Neuronal stem cell (in vitro differentiated cells): ENCODE measurements around the gene APMAP. TPM values are rescaled to one million over a fixed set of nuclear protein-coding genes. Genes with fewer than 3 reads are reported as not detected.

Experiments
- DNase-seq: peaks from one replicate; pipeline ENCODE4 v3.0.0-alpha.2; 2013; ENCODE audit warnings: low spot score
- H2AFZ ChIP-seq: one replicate; pipeline ENCODE4 v1.6.1; 2013; ENCODE audit warnings: mild to moderate bottlenecking, low read length, inconsistent platforms
- H2AK5ac ChIP-seq: 2 replicates; pipeline ENCODE4 v1.6.1; 2013; ENCODE audit warnings: low read depth, mild to moderate bottlenecking, inconsistent platforms, low read length, moderate library complexity, mixed read lengths
- H2BK120ac ChIP-seq: 2 replicates; pipeline ENCODE4 v1.6.1; 2013; ENCODE audit warnings: low read depth, mild to moderate bottlenecking, inconsistent platforms, low read length, moderate library complexity, mixed read lengths
- H2BK12ac ChIP-seq: one replicate; pipeline ENCODE4 v1.6.1; 2013; ENCODE audit warnings: low read length, inconsistent platforms
- H2BK15ac ChIP-seq: 2 replicates; pipeline ENCODE4 v1.6.1; 2013; ENCODE audit warnings: mild to moderate bottlenecking, low read length, inconsistent platforms, mixed read lengths
- H2BK5ac ChIP-seq: one replicate; pipeline ENCODE4 v1.6.1; 2013; ENCODE audit warnings: inconsistent platforms, mild to moderate bottlenecking, low read length, moderate library complexity
- H3K14ac ChIP-seq: one replicate; pipeline ENCODE4 v1.6.1; 2013; ENCODE audit warnings: low read length, inconsistent platforms
- H3K18ac ChIP-seq: 2 replicates; pipeline ENCODE4 v1.6.1; 2013; ENCODE audit warnings: low read length, inconsistent platforms
- H3K23ac ChIP-seq: 2 replicates; pipeline ENCODE4 v1.6.1; 2013; ENCODE audit warnings: low read depth, mild to moderate bottlenecking, mixed read lengths, low read length, inconsistent platforms; ENCODE audit not compliant: poor library complexity
- H3K27ac ChIP-seq: replicated peaks from 3 replicates; pipeline ENCODE4 v1.5.1; 2013; ENCODE audit warnings: low read length, inconsistent platforms
- H3K27me3 ChIP-seq, 3 experiments: 2 replicates each; pipeline ENCODE4 v1.6.1; 2013; ENCODE audit warnings: low read length in 3 of 3, mild to moderate bottlenecking in 2 of 3, inconsistent platforms in 1 of 3, low read depth in 1 of 3, mixed read lengths in 1 of 3, moderate library complexity in 1 of 3; ENCODE audit not compliant: control insufficient read depth in 3 of 3, insufficient read depth in 3 of 3
- H3K36me3 ChIP-seq, 2 donors: replicated peaks in 1 of 2; 2 replicates each; pipeline ENCODE4 v1.6.1; 2013; ENCODE audit warnings: low read length in 2 of 2; ENCODE audit not compliant: control insufficient read depth in 2 of 2, insufficient read depth in 2 of 2
- H3K4ac ChIP-seq: 2 replicates; pipeline ENCODE4 v1.6.1; 2013; ENCODE audit warnings: inconsistent platforms, mild to moderate bottlenecking, low read length, moderate library complexity
- H3K4me1 ChIP-seq, 2 donors: 1 replicate in 1 of 2; 2 replicates in 1 of 2; pipeline ENCODE4 v1.6.1; 2013; ENCODE audit warnings: low read length in 2 of 2, low read depth in 1 of 2; ENCODE audit not compliant: control insufficient read depth in 2 of 2, insufficient read depth in 1 of 2
- H3K4me2 ChIP-seq: one replicate; pipeline ENCODE4 v1.6.1; 2013; ENCODE audit warnings: mild to moderate bottlenecking, low read length, inconsistent platforms; ENCODE audit not compliant: insufficient read depth, poor library complexity, severe bottlenecking
- H3K4me3 ChIP-seq, 2 donors: 2 replicates each; pipeline ENCODE4 v1.5.1; 2013; ENCODE audit warnings: low read length in 2 of 2, mild to moderate bottlenecking in 2 of 2, inconsistent platforms in 1 of 2, moderate library complexity in 1 of 2
- H3K79me1 ChIP-seq: one replicate; pipeline ENCODE4 v1.6.1; 2013; ENCODE audit warnings: low read depth, mild to moderate bottlenecking, inconsistent platforms, low read length, moderate library complexity
- H3K9ac ChIP-seq: one replicate; pipeline ENCODE4 v1.6.1; 2013; ENCODE audit warnings: mild to moderate bottlenecking, low read depth, low read length, inconsistent platforms; ENCODE audit not compliant: poor library complexity
- H3K9me3 ChIP-seq, 2 donors: replicated peaks in 1 of 2; 2 replicates each; pipeline versions ENCODE3 to v1.6.1; 2013; ENCODE audit warnings: low read length in 2 of 2, mild to moderate bottlenecking in 2 of 2, inconsistent platforms in 1 of 2, low read depth in 1 of 2, mixed read lengths in 1 of 2, moderate library complexity in 1 of 2; ENCODE audit not compliant: control insufficient read depth in 2 of 2, insufficient read depth in 1 of 2
- H4K8ac ChIP-seq: one replicate; pipeline ENCODE4 v1.6.1; 2013; ENCODE audit warnings: low read depth, mild to moderate bottlenecking, inconsistent platforms, low read length, moderate library complexity
- H4K91ac ChIP-seq: one replicate; pipeline ENCODE4 v1.6.1; 2013; ENCODE audit warnings: low read length, low read depth, mild to moderate bottlenecking, inconsistent platforms; ENCODE audit not compliant: poor library complexity
- WGBS, 2 donors: extraction: QIAGEN DNeasy Blood & Tissue Kit; methylation state at CpG; one replicate each; pipeline ENCODE4 v1.1.7; 2013; ENCODE audit warnings: missing lambda C conversion rate in 2 of 2, mixed read lengths in 1 of 2; ENCODE audit not compliant: insufficient read length in 2 of 2, insufficient replicate concordance in 1 of 2; ENCODE audit errors: extremely low coverage in 2 of 2; 5-methylcytosine and 5-hydroxymethylcytosine counted together
- polyA plus RNA-seq, 2 experiments: library from polyadenylated mRNA; stranded (reverse); fragments of 200-250 nt; gene quantifications; one replicate each; pipeline ENCODE4 v1.2.3, GENCODE V29; 2013

APMAP gene, protein sequence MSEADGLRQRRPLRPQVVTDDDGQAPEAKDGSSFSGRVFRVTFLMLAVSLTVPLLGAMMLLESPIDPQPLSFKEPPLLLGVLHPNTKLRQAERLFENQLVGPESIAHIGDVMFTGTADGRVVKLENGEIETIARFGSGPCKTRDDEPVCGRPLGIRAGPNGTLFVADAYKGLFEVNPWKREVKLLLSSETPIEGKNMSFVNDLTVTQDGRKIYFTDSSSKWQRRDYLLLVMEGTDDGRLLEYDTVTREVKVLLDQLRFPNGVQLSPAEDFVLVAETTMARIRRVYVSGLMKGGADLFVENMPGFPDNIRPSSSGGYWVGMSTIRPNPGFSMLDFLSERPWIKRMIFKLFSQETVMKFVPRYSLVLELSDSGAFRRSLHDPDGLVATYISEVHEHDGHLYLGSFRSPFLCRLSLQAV
- polyA plus RNA-seq (2013, experiment 1 of 2): 56.3 TPM
- polyA plus RNA-seq (2013, experiment 2 of 2): 57.5 TPM

DNA sequence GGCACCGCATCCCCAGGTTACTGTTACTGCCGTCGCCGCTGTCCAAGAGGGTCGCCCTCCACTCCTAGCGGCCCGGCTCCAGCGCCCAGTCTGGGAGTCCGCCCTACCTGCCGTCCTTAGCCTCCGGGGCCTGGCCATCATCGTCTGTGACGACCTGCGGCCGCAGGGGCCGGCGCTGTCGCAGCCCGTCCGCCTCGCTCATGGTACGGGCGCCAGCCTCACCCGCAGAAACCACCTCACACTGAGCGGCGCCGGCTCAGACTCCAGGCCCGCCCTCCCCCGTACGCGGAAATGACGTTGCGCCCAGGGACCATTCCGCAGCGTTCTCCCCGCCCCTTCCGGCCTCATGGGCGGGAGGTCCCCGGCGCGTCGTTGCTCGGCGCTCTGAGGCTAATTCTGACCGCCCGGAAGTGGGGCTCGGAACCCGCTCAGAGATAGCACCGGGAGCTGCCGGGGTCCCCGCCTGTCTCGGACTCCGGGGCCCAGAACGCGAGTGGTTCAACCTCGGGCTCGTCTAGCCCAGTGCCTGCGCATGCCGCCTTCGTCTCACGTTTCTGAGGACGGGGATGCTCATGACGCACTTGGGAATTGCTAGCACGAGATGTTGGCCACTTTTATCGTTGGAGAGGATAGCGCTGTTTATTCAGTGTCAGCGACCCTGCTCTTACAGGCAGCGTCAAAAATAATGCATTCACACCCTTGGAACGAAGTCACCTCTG is at the start of gene APMAP:
TSS of gene APMAP (minus strand) at position 265 of the 719 bp plus-strand sequence. CDS start at position 202, 63 bp downstream.
- no CpG with 5 or more reads among the region's 69 CpGs for WGBS, 2 donors
- Histone ChIP-seq H3K4me3 (peak within 1 kb of the TSS; percentile 85 to 95), H4K8ac (no peak within 1 kb of the TSS), H3K23ac (no peak within 1 kb of the TSS), H3K14ac (peak within 1 kb of the TSS; percentile 99), H3K27ac (peak within 1 kb of the TSS; percentile 55), H3K36me3 (peaks cover 2 to 10% of the 10 kb centered on the region in 2 donors), H4K91ac (no peak within 1 kb of the TSS), H3K4ac (no peak within 1 kb of the TSS), H3K4me2 (peak within 1 kb of the TSS; percentile 79), H2BK15ac (no peak within 1 kb of the TSS), H3K18ac (peak within 1 kb of the TSS; percentile 90), H3K79me1 (peaks cover 2% of the 10 kb centered on the region), H3K4me1 (peaks cover 8 to 22% of the 10 kb centered on the region in 2 donors), H2AFZ (peak within 1 kb of the TSS; percentile 97), H2AK5ac (no peak within 1 kb of the TSS), H2BK120ac (no peak within 1 kb of the TSS), H3K9me3 (no peaks in the 10 kb centered on the region), H3K9ac (peak within 1 kb of the TSS; percentile 99), H2BK12ac (no peak within 1 kb of the TSS), H3K27me3 (peaks cover 0 to 8% (median 2%) of the 10 kb centered on the region in 3 experiments), H2BK5ac (no peak within 1 kb of the TSS)
- DNase-seq: peak; percentile 90

GRCh38 chr20:25041813-25042530 is 49.4 kb upstream of the APMAP start:
- Histone ChIP-seq H3K27me3 (peaks cover 0 to 25% (median 0%) of the 10 kb centered on the region in 3 experiments), H4K8ac (no peak overlapping the region), H3K4ac (no peak overlapping the region), H2AFZ (no peak overlapping the region), H3K4me3 (no peak overlapping the region), H3K79me1 (no peaks in the 10 kb centered on the region), H3K4me1 (peaks cover 2 to 7% of the 10 kb centered on the region in 2 donors), H3K27ac (no peak overlapping the region), H3K36me3 (no peaks in the 10 kb centered on the region), H2BK12ac (no peak overlapping the region), H4K91ac (no peak overlapping the region), H3K18ac (peak overlapping the region; percentile 60), H3K9me3 (no peaks in the 10 kb centered on the region), H3K23ac (peak overlapping the region; percentile 69), H3K4me2 (no peak overlapping the region), H3K14ac (no peak overlapping the region), H2BK15ac (no peak overlapping the region), H2BK5ac (no peak overlapping the region), H2AK5ac (peak overlapping the region; percentile 40), H2BK120ac (no peak overlapping the region), H3K9ac (no peak overlapping the region)
- WGBS, 2 donors: no CpG with 5 or more reads among the region's 21 CpGs
- DNase-seq: no peak

DNA sequence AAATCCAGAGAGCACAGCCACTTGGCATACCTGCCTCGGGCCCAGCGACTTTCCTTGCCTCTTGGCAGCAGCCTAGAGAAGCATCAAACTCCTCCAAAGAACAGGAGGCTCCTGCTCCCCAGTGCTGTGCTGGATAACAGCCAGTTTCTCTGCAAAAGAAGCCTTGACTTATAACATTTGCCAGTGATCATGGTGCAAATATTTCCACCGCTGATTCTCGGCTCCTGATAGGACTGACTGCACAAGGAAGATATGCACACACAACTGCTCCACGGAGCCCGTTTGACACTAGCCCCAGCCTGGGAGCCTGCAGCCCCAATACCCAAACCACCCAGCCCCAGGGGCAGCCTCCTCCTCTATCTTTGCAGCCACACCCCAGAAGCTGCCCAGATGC is 47.9 kb upstream of the APMAP start:
- Histone ChIP-seq H4K91ac (no peak overlapping the region), H3K23ac (no peak overlapping the region), H3K4ac (no peak overlapping the region), H3K36me3 (no peaks in the 10 kb centered on the region), H3K14ac (no peak overlapping the region), H2BK15ac (no peak overlapping the region), H3K9me3 (no peaks in the 10 kb centered on the region), H4K8ac (no peak overlapping the region), H2AFZ (no peak overlapping the region), H3K79me1 (no peaks in the 10 kb centered on the region), H2BK5ac (no peak overlapping the region), H3K4me2 (no peak overlapping the region), H3K4me1 (peaks cover 2 to 14% of the 10 kb centered on the region in 2 donors), H2AK5ac (no peak overlapping the region), H3K4me3 (no peak overlapping the region), H2BK120ac (no peak overlapping the region), H3K18ac (no peak overlapping the region), H2BK12ac (no peak overlapping the region), H3K9ac (no peak overlapping the region), H3K27me3 (peaks cover 0 to 18% (median 2%) of the 10 kb centered on the region in 3 experiments), H3K27ac (no peak overlapping the region)
- no CpG with 5 or more reads among the region's 6 CpGs for WGBS, 2 donors
- DNase-seq: no peak
